Calu3 (cell line): ENCODE results near the gene CCSER2. TPM values are rescaled to one million over a fixed set of nuclear protein-coding genes. Genes with fewer than 3 reads are reported as not detected.
"Not testable (repeated sequence)": the region's sequence is repeated elsewhere in the genome, so short reads cannot be mapped to it uniquely, and the experiment has no call there.

Source experiments
- BruUV-seq: library from RNA; stranded (reverse); fragments of 400-500 nt; replicated peaks from 2 replicates; lab custom pipeline; 2021; lab: Mats Ljungman, UMichigan
- CTCF ChIA-PET: fragments of 300-600 bp; sonication (Branson Sonifier 250); formaldehyde crosslinking; loops from one replicate; lab custom pipeline; 2022; ENCODE audit warnings: antibody characterized with exemption; lab: Charles Lee
- DNase-seq: peaks from one replicate; pipeline ENCODE4 v3.0.0; 2022
- H3K27ac Mint-ChIP-seq: one replicate; pipeline ENCODE4 v1.8.0; 2022; ENCODE audit warnings: mixed read lengths; ENCODE audit not compliant: unreplicated experiment
- H3K27me3 Mint-ChIP-seq: one replicate; pipeline ENCODE4 v1.8.0; 2022; ENCODE audit warnings: mixed read lengths; ENCODE audit not compliant: unreplicated experiment
- H3K36me3 Mint-ChIP-seq: one replicate; pipeline ENCODE4 v1.8.0; 2022; ENCODE audit warnings: mild to moderate bottlenecking, moderate library complexity, mixed read lengths; ENCODE audit not compliant: insufficient read depth, unreplicated experiment
- H3K4me1 Mint-ChIP-seq: one replicate; pipeline ENCODE4 v1.8.0; 2022; ENCODE audit warnings: mild to moderate bottlenecking, low read depth, mixed read lengths; ENCODE audit not compliant: unreplicated experiment
- H3K4me3 Mint-ChIP-seq: one replicate; pipeline ENCODE4 v1.8.0; 2022; ENCODE audit warnings: mild to moderate bottlenecking, low read depth, moderate library complexity, mixed read lengths; ENCODE audit not compliant: unreplicated experiment
- H3K9me3 Mint-ChIP-seq: one replicate; pipeline ENCODE4 v1.8.0; 2022; ENCODE audit warnings: low read depth, mixed read lengths; ENCODE audit not compliant: unreplicated experiment
- CTCF ChIP-seq: fragments of 200-600 bp; IDR thresholded peaks from one replicate; pipeline ENCODE4 v1.8.0; 2022; ENCODE audit warnings: antibody characterized with exemption; ENCODE audit not compliant: unreplicated experiment
- intact Hi-C: fragments of 100-400 bp; cut with micrococcal nuclease; formaldehyde crosslinking; loops from one replicate; pipeline ENCODE4 v1.10.0; 2022; ENCODE audit not compliant: unreplicated experiment
- total RNA-seq: library from RNA; stranded (reverse); gene quantifications from 2 replicates; pipeline ENCODE4 v1.2.3, GENCODE V29; 2022

The CCSER2 gene
- total RNA-seq, 1 experiment from 2014 or later, result 27.8 TPM

GRCh38 chr10:84405662-84406061, 77.3 kb downstream of the CCSER2 start:
- DNase-seq, result no peak
- Mint-ChIP-seq H3K36me3 (no peaks in the 10 kb centered on the region), H3K4me3 (no peak overlapping the region), H3K27me3 (no peaks in the 10 kb centered on the region), H3K9me3 (peaks cover 3% of the 10 kb centered on the region), H3K4me1 (no peaks in the 10 kb centered on the region), H3K27ac (no peak overlapping the region)
- CTCF ChIA-PET, result no interaction called here
- no TSS peak for BruUV-seq
- TF ChIP-seq CTCF, result no peak
- intact Hi-C loops, result no loop called here

GRCh38 chr10:84406561-84406960, 78.2 kb downstream of the CCSER2 start:
- intact Hi-C loops, result no loop called here
- Mint-ChIP-seq H3K27me3 (no peaks in the 10 kb centered on the region), H3K36me3 (no peaks in the 10 kb centered on the region), H3K4me3 (no peak overlapping the region), H3K27ac (no peak overlapping the region), H3K4me1 (no peaks in the 10 kb centered on the region), H3K9me3 (peaks cover 4% of the 10 kb centered on the region)
- no peak for TF ChIP-seq CTCF
- no TSS peak for BruUV-seq
- no peak for DNase-seq
- CTCF ChIA-PET, result no interaction called here

- CTCF ChIA-PET, result no interaction called here
- peaks cover 11% of the 10 kb centered on the region for H3K9me3 Mint-ChIP-seq
- no peaks in the 10 kb centered on the region for H3K36me3 Mint-ChIP-seq
- TF ChIP-seq CTCF, result no peak
- H3K27ac Mint-ChIP-seq, result no peak overlapping the region
- DNase-seq, result no peak
- no peaks in the 10 kb centered on the region for H3K4me1 Mint-ChIP-seq
- no peaks in the 10 kb centered on the region for H3K27me3 Mint-ChIP-seq
- intact Hi-C loops, result no loop called here
- BruUV-seq, result no TSS peak
- H3K4me3 Mint-ChIP-seq, result no peak overlapping the region
Observed at GRCh38 chr10:84407388-84408049, 79.1 kb downstream of the CCSER2 start.

DNA sequence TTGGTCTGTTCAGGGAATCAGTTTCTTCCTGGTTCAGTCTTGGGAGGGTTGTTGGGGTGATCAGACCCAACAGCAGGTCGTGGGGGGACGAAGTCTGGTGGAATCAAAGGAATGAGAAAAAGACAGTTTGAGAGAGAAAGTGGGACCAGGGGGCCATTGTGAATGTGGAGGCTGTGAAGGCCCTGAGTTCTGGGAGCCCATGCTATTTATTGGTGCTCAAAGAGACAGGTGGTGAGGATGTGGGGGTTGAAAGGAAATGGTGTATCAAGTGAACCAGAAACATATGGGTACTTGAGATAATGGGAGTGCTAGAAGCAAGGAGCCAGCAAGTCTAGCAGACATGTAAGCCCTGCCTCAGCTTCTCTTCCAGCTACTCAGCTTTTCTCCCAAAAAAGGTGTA, 84.1 kb downstream of the CCSER2 start:
- Mint-ChIP-seq H3K4me1 (no peaks in the 10 kb centered on the region), H3K27me3 (no peaks in the 10 kb centered on the region), H3K27ac (no peak overlapping the region), H3K36me3 (no peaks in the 10 kb centered on the region), H3K4me3 (no peak overlapping the region), H3K9me3 (peaks cover 21% of the 10 kb centered on the region)
- intact Hi-C loops, result no loop called here
- DNase-seq, result no peak
- CTCF ChIA-PET, result no interaction called here
- no TSS peak for BruUV-seq
- no peak for TF ChIP-seq CTCF

GRCh38 chr10:84414110-84414509, 85.7 kb downstream of the CCSER2 start:
- BruUV-seq, H3K27me3 Mint-ChIP-seq, intact Hi-C loops, H3K36me3 Mint-ChIP-seq, DNase-seq, H3K4me1 Mint-ChIP-seq, H3K4me3 Mint-ChIP-seq, H3K27ac Mint-ChIP-seq: not testable (repeated sequence)
- CTCF ChIA-PET, result interaction anchor here (0.6 kb wide), 1 partner anchor 57 kb away, joined by 3 read pairs; no protein-coding TSS in a partner anchor
- peaks cover 21% of the 10 kb centered on the region for H3K9me3 Mint-ChIP-seq
